NCI-H187 treated with DMSO at 0.1 percent for 48 hours (cell line): ENCODE results near the gene CHODL.

Experiments
- DNase-seq: peaks from one replicate; lab custom pipeline; 2025; lab: John Stamatoyannopoulos, UW

CHODL gene

DNA sequence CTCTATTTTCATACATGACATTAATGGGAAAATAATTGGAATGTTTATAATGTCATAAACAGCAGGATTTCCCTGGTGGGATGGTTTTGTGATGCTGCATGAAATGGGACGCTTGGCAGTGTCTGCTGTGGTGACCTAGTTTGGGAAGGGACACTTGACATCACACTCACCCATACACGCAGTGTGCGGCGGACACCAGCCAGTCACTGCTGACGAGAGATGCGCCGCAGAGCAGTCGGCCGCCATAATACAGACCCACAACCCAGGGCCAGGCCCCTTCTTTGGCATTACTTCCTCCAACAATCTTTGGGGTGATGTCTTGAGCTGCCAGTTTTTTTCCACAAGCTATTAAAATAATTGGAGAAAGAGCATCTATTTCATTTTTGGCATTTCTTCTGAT is 49.5 kb downstream of the CHODL start:
- DNase-seq, result no peak

DNA sequence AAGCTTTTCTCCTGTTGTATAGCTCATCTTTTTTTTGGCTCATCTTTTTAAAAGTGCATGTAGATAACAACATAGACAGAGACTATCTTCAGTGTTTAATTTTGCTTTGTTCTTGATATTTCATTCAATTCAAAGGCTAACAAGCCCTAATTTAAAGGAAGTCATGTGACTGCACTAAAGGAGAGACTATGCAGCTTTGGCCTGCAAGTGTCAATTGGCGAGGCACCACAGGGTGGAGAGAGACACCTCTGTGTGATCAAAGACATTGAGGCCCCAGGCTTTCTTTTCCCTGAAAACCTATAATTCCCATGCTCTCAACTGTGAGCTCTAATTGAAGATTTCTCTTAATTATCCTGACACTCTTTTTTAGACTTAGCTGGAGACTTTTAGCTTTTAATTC is 53.6 kb downstream of the CHODL start:
- DNase-seq, result no peak
